ENCODE measurements around the gene GSTP1.
"Not testable (repeated sequence)": the region's sequence is repeated elsewhere in the genome, so short reads cannot be mapped to it uniquely, and the experiment has no call there.

GSTP1 gene

GRCh38 chr11:67584205-67584880 is 731 bp downstream of the GSTP1 start:
- Histone ChIP-seq H3K36me3 (peaks cover 22% of the 10 kb centered on the region), H3K4me3 (ENCODE audit: low read depth, low read length) (peak overlapping the region; percentile 89)
- peak; percentile 49 for DNase-seq

GRCh38 chr11:67584881-67585873 is 1.6 kb downstream of the GSTP1 start:
- Histone ChIP-seq H3K27me3 (no peaks in the 10 kb centered on the region), H3K4me3 (ENCODE audit: low read depth, low read length) (peak overlapping the region; percentile 89), H3K36me3 (peaks cover 22% of the 10 kb centered on the region), H3K4me1 (peaks cover 6% of the 10 kb centered on the region; the same call in 1 of the 2 replicates), H3K9me3 (no peaks in the 10 kb centered on the region)
- no peak for TF ChIP-seq CTCF (IDR thresholded peaks at IDR 0.05; ENCODE audit: low read depth, low read length)
- DNase-seq = no peak

More at GRCh38 chr11:67584205-67584880, 731 bp downstream of the GSTP1 start:
- no peaks in the 10 kb centered on the region for H3K27me3 ChIP-seq
- H3K4me1 ChIP-seq = peaks cover 6% of the 10 kb centered on the region; the same call in 1 of the 2 replicates
- TF ChIP-seq CTCF (IDR thresholded peaks at IDR 0.05; ENCODE audit: low read depth, low read length) = no peak
- no peaks in the 10 kb centered on the region for H3K9me3 ChIP-seq

GRCh38 chr11:67585911-67586310 is 2.3 kb downstream of the GSTP1 start:
- no peak for TF ChIP-seq CTCF (IDR thresholded peaks at IDR 0.05; ENCODE audit: low read depth, low read length)
- no peak for DNase-seq
- Histone ChIP-seq H3K9me3 (no peaks in the 10 kb centered on the region), H3K36me3 (peaks cover 22% of the 10 kb centered on the region), H3K27me3 (no peaks in the 10 kb centered on the region), H3K4me1 (peaks cover 6% of the 10 kb centered on the region; the same call in 1 of the 2 replicates), H3K4me3 (ENCODE audit: low read depth, low read length) (no peak overlapping the region)

- Histone ChIP-seq H3K4me3 (ENCODE audit: low read depth, low read length) (no peak overlapping the region), H3K36me3 (peaks cover 22% of the 10 kb centered on the region)
These were observed 3.1 kb downstream of the GSTP1 start for GRCh38 chr11:67586568-67587250.

GRCh38 chr11:67588136-67588503 is 4.5 kb downstream of the GSTP1 start:
- peaks cover 22% of the 10 kb centered on the region for H3K36me3 ChIP-seq
- no peak for TF ChIP-seq CTCF (IDR thresholded peaks at IDR 0.05; ENCODE audit: low read depth, low read length)

More at GRCh38 chr11:67586568-67587250, 3.1 kb downstream of the GSTP1 start:
- Histone ChIP-seq H3K4me1 (peaks cover 6% of the 10 kb centered on the region; the same call in 1 of the 2 replicates), H3K9me3 (no peaks in the 10 kb centered on the region), H3K27me3 (no peaks in the 10 kb centered on the region)
- no peak for DNase-seq
- no peak for TF ChIP-seq CTCF (IDR thresholded peaks at IDR 0.05; ENCODE audit: low read depth, low read length)

GRCh38 chr11:67588899-67589415 is 5.3 kb downstream of the GSTP1 start:
- H3K4me3 ChIP-seq (ENCODE audit: low read depth, low read length); DNase-seq; H3K9me3 ChIP-seq; H3K4me1 ChIP-seq; H3K27me3 ChIP-seq: not testable (repeated sequence)
- peaks cover 22% of the 10 kb centered on the region for H3K36me3 ChIP-seq

More at GRCh38 chr11:67588136-67588503, 4.5 kb downstream of the GSTP1 start:
- no peaks in the 10 kb centered on the region for H3K9me3 ChIP-seq
- H3K4me3 ChIP-seq (ENCODE audit: low read depth, low read length) = no peak overlapping the region
- no peak for DNase-seq
- H3K27me3 ChIP-seq = no peaks in the 10 kb centered on the region
- no peaks in the 10 kb centered on the region for H3K4me1 ChIP-seq
